GM12801 (cell line): Measurements from ENCODE around the gene EYA3.

Experiments
- CTCF ChIP-seq: IDR thresholded peaks from one replicate; pipeline ENCODE4 v1.5.1; 2011; ENCODE audit warnings: control low read depth; ENCODE audit not compliant: insufficient read length; ENCODE audit errors: extremely low read depth

EYA3 gene

GRCh38 chr1:27957655-27958054 is 130.8 kb downstream of the EYA3 start:
- no peak for TF ChIP-seq CTCF

DNA sequence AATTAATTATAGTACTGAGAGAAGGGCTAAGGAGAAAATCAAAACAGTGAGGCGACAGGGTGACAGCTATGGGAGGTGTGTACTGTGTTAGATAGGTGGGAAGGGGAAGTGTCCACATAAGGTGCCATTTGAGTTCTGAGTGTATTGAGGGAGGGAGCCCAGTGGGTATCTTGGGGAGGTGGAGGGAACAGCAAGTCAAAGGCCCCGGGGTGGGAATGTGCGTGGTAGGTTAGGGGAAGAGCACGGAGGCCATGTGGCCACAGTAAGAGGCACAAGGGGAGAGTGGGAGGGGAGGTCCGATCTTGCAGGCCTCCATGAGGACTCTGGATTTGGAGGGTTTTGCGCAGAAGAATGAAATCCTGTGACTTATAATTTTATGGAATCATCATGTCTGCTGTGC is 131.6 kb downstream of the EYA3 start:
- TF ChIP-seq CTCF, result no peak

GRCh38 chr1:27955076-27955475 is 133.3 kb downstream of the EYA3 start:
- TF ChIP-seq CTCF, result no peak

DNA sequence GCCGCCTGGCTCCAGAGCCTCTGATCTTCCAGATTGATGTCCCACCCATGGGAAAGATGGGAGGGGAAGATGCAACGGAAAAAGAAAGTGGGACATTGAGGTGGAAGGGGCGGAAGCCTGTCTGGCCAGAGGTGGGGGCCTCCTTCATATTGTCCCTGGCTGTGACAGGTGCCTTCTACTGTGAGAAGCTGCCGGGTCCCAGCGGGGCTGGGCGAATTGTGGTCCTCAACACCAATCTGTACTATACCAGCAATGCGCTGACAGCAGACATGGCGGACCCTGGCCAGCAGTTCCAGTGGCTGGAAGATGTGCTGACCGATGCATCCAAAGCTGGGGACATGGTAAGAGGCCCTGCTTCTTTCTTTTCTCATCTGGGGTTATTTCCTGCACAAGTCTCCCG is 134.2 kb downstream of the EYA3 start:
- TF ChIP-seq CTCF, result no peak

DNA sequence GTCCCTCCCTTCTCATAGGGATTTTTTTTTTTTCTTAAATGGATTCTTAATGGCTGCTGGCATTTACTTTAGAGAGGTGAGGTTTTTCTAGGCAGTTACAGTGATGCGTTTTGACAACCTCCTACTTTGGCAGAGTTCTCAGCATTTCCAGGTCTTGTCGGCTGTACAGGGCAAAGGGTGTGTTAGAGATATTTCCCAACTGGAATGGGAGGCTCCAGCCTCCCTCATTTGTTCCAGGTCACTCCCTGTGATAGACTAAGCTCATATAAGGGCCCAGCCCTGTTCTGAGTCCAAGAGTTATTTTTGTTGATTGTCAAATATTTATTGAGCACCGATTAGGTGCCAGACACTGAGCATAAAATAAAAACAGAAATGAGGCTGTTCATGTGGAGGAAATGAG is 136.3 kb downstream of the EYA3 start:
- no peak for TF ChIP-seq CTCF

DNA sequence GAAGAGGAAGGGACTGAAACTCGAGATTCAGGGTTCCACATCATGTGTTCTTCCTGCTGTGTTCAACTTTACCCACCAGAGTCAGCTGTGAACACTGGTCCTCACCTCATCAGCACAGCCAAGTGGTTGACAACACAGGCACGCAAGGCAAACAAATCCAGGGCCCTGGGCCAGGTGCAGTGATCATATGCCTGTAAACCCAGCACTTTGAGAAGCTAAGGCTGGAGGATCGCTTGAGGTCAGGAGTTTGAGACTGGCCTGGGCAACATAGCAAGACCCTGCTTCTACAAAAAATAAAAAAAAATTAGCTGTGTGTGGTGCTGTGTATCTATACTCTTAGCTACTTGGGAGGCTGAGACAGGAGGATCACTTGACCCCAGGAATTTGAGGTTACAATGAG is 137.0 kb downstream of the EYA3 start:
- TF ChIP-seq CTCF, result no peak

DNA sequence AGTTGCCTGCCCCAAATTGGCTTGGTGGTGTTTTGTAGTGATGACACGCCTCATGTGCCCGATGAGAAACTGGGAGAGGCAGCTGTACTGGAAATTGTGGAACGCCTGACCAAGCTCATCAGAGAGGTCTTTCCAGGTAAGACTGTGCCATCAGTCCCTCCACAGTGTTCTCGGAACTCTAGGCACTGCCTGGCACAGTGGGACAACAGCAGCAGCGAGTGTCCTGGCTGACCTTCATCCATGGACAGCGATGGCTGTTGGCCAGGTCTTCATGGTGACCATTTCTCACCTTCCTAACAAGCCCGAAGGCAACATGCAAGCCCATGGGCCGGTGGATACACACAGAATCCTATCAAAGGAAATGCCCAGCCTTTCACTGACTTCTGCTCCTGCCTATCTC is 139.4 kb downstream of the EYA3 start:
- TF ChIP-seq CTCF, result no peak

DNA sequence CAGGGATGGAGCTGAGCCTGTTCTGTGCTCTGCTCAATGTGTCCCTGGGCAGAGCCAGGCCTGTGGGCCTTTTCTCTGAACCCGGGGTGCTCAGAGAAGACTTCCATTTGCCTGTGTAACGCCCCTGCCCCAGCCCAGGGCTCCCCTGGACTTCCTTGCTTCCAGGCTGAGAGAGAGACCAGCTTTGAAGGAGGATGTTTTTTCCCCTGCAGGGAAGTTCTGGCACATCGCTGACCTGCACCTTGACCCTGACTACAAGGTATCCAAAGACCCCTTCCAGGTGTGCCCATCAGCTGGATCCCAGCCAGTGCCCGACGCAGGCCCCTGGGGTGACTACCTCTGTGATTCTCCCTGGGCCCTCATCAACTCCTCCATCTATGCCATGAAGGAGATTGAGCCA is 143.4 kb downstream of the EYA3 start:
- no peak for TF ChIP-seq CTCF
